NCI-H1694 (cell line): ENCODE data around the gene ESD.
"Not testable (repeated sequence)": the region's sequence is repeated elsewhere in the genome, so short reads cannot be mapped to it uniquely, and the experiment has no call there.

Experiments used
- DNase-seq: peaks from one replicate; lab custom pipeline; 2025; lab: John Stamatoyannopoulos, UW

ESD gene, protein sequence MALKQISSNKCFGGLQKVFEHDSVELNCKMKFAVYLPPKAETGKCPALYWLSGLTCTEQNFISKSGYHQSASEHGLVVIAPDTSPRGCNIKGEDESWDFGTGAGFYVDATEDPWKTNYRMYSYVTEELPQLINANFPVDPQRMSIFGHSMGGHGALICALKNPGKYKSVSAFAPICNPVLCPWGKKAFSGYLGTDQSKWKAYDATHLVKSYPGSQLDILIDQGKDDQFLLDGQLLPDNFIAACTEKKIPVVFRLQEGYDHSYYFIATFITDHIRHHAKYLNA

DNA sequence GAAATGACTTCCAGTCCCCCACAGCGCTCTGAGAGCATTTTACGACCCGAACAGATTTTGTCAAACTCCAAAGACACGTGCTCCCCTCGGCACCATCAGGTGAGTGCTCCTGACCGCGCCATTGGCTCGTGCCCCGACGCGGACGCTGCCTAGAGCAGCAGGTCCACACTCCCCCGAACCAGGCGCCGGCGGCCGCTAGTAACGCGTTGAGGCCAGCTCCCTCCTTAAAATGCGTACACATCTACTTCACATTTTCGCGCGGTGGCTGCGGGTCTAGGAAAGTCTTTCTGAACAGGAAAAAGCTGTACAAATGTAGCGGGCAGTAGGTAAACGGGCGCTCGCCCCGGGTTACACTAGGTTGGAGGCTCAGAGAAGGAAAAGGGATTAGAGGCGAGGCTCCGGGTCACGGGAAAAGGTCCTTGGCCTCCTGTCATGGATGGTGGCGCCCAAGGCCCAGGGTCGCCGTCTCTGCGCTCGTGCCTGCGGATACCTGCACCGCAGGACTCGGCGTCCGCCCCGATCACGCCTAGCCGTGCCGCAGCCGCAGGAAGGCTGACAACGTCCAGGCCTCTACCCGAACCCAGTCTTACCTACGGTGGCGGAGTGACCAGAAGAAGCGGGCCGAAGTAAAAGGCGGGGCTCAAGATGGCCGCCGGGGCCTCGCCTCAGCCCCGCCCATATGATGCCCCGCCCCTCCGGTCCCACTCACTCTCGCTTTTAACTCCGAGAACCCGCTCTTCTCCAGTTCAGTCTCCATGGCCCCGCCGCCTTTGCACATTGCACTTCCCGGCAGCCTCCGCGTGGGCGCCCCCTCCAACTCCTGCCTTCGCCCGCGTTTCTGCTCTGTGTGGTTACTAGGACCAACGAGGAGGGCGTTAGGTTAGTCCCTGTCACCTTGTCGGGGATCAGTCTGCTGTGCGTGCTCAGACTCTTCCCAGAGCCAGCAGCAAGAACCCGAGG is at the start of gene ESD:
Gene ESD (minus strand): TSS at position 647 of the 960 bp plus-strand sequence. CDS start 5,748 bp downstream, outside the sequence.
- DNase-seq = peak; percentile 58

DNA sequence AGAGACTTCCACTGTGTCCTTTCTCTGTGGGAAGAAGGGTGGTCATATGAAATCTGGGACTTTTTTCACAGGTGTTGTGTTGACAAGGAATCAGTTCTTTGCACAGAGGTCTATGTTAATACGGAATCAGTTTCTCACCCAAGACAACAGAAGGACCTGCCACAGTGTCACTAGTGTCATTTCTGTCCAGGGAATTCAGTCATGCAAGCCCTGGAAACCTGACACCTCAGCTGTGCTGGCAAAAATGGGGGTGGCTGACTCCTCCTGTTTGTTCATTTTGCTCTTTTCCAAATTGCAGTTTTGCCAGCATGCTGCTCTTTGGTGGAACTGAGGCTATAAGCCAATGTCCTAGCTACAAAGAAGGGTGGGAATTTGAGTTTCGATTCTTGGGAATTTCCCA is 49.8 kb upstream of the ESD start:
- no peak for DNase-seq

DNA sequence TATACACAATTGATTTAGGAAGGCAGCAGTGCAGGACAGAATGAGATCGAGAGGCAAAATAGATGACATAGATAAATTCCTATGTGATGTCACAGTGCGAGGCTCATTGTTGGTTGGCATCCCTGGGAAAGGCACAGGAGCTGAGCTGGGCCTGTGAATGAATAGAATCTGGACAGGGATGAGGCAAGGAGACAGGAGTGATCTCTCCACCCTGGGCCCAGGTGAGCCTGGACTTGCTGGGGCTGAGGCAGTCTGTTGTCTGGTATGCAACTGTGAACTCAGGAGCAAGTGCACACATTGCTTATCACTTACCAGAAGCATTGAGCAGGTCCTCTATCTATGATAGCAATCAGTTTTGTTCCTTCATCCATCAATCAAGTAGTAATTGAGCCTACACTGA is 48.2 kb upstream of the ESD start:
- no peak for DNase-seq

DNA sequence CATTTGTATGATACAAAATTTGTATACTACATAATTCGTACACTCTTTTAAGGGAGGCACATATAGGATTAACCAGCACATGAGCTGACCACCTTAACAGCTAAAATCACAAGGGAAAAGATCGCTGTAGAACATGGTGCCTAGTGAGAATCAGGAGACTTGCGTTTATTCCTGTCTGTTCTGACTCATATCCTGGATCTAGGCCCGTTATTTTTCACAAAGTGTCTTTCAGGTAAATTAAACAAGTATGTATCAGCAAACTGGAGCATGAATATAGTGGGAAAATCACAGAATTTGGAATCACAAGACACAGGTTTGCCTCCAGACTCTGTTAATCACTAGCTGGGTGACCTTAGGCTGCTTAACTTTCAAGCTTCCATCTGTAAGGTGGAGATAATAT is 47.5 kb upstream of the ESD start:
- no peak for DNase-seq

DNA sequence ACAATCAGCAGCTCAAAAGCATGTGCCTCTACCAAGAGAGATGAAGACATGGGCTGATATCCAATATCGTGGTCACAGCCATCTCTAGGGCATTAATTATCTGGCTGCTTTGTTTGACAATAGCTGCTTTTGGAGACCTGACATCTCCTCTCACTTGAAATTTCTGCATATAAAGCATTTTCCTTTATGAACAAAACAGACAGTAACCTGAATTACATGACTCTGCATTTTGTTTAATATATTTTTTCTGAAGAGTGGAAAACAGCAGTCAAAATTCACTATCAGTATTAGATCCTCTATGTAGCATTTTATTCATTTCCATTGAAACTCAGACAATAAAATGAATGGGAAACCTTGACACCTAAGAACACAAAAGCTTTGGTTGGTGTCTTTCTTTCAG is 42.4 kb upstream of the ESD start:
- DNase-seq = no peak

DNA sequence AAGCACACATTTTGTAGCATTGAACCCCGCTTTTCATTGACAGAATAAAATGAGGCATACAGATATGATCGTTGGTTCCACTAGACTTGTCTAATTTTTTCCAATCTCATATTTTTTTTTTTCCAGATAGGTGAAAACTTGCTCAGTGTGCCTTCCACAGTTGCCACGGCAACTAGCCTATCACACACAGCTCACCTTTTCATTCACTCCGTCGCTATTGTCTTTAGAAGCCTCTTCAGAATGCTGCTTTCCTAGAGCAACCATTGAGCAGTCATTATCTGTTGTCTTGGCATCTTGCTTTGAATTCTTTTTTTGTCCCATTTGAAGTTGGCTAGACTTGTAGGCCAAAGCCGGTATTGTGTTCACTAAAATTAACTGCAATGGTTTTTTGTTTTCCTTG is 37.7 kb upstream of the ESD start:
- no peak for DNase-seq

DNA sequence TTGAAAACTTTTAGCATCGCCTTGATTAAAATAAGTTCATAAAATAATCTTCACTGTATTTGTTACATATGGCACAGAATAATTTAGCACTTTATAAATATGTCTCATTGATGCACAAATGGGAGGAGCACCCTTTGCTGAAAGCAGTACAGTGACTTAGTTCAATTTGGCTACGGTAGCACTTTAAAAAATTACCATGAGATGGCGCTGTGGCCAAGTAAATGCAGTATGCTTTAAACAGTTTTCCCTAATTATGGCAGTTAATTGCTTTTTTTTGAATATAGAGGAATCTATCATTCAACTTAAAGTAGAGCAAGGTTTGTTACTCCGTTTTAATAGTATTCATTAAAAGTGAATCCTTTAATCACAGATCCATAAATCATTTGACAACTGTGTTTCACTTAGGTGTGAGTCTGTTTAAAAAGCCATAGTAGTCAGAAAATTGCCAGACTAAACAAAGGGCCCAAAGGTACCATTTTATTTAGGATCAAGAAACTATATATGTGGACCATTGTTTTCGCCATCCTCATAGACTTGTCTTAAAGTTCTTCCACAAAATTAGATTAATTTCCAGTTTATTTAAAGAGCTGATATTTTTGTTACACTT is 34.7 kb upstream of the ESD start:
- peak; percentile 54 for DNase-seq

DNA sequence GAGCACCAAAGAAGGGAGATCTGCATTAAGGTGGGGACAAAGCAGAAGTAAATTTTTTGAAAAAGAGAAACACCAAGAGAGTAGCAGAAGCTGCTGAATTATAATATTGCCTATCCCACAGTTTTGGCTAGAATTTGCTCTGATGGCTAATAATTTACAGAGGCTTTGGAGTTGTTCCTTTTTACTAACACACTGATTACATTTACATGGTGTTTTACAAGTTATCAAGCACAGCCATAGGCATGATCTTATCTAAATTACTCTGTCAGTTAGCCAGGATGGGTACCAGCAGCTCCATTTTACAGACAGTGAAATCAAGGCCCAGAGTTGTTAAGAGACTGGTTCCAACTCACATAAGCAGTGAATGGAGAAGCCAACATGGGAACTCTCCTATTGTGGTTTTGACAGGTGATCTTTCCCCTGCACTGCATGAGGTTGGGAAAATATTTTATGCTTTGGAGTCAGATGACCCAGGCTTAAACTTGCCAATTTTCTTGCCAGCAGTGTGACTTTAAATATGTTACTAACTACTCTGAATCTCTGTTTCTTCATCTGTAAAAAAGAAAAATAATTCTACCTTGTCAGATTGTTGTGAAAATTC is 33.5 kb upstream of the ESD start:
- no peak for DNase-seq

DNA sequence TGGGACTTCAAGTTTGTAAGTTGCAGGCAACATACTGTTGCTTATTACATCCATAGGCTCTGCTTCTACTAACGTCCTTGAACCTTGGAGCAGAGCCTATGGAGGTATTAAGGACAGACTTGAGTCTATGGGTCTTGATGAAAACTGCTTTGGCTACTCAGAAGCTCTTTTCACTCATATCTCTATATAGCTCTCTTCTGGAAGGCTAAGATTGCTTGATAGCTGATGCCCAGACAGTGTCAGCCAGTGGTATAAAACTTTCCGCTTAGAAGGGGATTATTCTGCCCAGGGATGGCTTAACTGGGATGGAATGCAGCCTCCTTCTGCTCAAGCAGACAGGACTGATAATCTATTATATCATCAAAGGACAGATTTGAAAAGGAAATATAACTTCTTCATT is 25.6 kb upstream of the ESD start:
- no peak for DNase-seq

DNA sequence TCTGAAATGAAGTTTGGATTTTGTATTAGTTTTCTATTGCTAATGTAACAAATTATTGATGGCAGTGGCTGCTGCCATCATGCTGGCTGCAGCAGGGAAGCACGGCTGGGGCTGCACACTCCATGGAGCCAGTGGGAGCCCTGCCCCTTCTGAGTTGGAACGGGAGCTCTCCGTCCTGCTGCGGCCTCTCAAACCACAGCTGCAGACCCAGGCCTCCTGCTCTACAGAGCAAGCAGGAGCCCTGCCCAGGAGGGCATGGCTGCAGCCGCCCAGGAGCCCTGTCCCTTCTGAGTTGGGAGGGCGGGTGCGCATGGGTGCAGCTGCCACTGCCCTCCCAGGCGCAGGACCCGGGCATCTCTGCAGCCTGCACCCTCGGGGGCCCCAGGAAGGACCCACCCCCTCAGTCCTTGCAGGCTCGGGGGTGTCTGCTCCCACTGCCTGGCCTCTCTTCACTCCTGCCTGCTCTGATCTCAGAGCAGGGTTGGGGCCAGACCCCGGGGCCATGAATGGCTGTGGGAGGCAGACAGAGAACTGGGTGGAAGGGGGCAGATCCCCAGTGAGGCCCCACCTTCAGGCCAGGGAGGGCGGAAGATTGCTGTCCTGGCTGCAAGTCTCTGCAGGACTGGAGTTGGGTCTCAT is 21.0 kb upstream of the ESD start:
- DNase-seq = no peak

DNA sequence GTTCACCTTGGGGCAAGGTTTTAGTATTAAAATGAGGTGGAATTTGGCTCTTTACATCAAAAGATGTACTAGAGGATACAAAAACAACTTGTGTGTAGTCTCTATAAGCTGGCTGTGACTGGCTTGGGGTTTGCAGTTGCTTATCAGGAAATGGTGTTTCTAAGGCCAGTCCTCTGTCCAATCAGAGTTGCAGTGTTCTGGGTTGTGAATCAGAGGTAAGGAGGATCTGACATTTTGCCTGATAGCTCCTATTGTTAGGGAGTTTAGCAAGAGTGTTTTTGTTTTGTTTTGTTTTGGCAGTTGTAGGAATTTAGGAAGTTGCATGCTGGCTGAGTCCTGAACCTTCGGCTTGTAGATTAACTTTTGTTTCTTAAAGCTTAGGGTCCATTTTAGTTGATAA is 20.1 kb upstream of the ESD start:
- DNase-seq = no peak

DNA sequence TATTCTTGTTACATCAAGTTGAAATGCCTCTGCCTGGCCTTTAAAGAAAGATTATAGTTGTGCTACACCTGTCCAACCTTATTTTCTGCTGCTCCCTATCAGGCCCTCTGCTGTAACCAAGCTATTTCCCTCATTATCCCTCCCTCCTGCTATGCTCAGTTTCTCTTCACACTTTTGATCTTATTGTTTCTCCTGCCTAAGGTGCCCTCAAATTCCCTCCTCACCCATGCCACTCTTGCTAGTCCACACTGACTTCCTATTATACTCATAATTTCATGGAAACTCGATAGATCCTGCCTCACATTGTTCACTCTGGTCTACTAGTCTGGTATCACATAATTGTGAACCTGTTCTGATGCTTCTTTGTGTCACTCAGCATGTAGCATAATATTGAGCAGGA is 19.4 kb upstream of the ESD start:
- DNase-seq = no peak

DNA sequence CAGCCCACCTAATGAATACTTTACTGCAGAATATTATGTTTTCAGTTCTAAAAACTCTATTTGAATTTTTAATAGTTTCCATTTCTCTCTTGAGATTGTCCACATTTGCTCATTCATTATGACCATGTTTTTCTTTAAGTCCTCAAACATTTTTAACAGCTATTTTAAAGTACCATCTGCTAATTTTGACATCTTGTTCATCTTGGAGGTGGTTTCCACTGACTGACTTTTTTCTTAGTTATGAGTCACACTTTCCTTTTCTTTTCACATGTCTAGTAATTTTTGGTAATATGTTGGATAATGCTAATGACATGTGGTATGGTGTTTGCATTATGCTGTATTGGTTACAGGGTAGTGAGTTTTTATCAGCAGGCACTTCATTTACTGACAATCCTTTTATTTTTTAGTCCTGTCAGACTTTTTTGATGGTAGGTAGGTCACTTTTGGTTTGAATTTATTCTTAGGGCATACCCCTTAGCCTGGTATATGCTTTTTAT is 15.4 kb upstream of the ESD start:
- DNase-seq = no peak

DNA sequence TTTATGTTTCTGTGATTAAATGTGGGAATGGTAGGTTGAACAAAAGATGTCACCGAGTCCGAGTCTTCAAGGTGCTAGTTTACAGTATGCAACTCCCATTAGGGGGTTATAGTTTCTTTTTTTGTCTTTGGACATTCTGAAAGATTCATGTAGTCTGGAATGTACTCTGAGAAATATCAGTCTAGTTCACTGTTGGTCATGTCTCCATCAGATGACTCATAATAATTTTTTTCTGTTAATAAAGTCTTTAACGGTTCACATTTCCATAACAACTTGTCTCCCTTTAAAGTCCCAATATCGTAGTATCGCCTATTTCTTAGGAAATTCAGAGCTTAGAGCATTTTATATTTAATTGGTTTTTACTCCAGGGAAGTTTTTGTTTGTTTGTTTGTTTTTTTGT is 13.5 kb upstream of the ESD start:
- no peak for DNase-seq

DNA sequence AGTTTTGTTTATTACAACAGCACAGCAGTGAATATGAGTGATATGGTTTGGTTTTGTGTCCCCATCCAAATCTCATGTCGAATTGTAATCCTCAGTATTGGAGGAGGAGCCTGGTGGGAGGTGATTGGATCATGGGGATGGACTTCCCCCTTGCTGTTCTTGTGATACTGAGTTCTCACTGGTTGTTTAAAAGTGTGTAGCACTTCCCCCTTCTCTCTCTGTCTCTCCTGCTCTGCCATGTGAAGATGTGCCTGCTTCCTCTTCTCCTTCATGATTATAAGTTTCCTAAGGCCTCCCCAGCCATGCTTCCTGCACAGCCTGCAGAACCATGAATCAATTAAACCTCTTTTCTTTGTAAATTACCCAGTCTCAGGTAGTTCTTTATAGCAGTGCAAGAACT is 8.0 kb upstream of the ESD start:
- not testable (repeated sequence) for DNase-seq

DNA sequence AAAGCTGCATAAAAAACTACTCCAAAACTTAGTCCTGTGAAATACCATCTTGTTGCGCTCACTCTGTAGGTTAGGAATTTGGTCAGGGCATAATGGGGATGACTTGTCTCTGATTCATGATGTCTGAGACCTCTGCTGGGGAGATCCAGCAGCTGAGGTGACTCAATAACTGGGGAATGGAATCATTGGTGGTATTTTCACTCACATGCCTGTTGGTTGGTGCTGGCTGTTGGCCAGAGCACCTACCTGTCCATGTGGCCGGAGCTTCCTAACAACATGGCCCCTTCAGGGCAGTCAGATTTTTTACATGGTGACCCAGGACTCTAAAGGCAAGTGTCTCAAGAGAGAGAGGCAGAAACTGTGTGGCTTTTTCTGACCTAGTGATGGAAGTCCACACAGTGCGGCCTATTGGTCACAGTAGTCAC is 7.4 kb upstream of the ESD start:
- DNase-seq = no peak

DNA sequence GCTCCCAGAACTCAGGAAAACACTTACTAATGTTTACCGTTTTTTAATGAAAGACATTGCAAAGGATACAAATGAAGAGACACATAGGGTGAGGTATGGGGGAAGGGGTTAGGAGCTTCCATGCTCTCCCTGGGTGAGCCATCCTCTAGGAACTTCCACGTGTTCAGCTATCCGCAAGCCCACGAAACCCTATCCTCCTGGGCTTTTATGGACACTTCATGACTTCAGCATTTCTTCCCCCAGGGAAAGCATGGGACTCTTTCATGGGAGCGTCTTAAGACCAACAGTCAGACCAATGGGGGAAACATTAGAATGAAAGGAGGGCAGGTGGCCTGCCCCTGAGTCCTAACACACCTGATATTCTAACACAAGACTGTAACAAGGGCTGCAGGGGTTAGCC is 6.6 kb upstream of the ESD start:
- no peak for DNase-seq

DNA sequence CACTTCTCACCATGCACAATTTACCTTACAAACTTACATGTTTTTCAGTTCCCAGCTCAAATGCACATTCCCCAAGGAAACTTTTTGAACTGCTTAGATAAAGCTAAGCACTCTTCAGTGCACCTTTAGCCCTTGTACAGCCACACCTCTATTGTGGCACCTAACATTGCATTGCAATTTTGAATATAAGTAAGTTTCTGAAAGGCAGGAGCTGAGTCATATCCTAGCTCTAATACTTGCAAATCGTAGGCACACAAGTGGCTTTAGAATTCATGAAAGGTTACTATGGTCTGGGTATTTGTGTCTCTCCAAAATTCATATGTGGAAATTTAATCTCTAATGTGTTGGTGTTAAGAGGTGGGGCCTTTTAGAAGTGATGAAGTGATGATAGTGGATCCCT is 4.9 kb upstream of the ESD start:
- no peak for DNase-seq

DNA sequence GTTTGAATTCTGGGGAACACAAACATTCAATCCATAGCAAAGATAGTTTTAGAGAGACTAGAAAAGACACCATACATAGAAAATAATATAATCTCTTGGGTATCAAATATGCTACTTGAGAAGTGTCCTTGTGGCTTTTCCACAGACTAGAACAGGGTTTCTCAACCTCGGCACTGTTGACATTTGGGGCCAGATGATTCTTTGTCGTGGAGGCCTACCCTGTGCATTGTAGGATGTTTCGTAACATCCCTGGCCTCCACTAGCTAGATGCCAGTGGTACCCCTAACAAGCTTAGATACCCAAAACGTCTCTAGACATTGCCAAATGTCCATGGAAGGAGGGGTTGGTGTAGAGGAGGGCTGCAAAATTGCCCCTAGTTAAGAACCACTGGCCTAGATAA is 2.2 kb upstream of the ESD start:
- no peak for DNase-seq

DNA sequence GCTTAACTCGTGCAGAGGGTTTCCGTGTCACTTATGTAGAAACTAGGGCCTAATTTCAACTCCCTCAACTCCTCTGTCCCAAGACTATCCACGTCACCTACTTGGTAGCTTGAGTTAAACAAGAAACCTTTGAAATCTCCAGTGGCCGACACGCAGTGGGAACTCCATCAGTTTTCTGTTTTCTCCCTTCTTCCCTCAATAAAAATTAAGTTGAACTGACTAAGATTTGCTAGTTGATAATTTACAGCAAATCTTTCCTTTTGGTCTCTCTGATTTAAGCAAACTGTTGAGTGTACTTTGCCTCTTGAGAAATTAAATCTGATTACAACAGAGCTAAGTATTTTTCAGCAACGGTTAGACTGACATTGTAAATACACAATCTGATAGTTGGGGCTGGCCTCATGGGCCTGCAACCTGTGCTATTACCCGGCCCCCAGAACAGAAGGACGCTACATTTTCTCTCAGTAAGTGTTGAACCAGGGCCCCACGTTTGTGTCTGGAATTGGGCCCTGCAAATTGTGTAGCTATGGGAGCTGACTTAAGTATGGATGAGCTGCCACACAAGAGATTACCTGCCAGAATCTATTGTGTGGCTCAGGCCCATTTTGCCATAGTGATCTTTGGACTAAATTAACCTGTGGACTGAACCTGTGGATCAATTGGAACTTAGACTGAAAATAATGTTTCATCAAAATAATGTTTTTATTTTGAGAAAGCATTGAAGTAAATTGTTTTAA is 708 bp upstream of the ESD start:
- DNase-seq = no peak

DNA sequence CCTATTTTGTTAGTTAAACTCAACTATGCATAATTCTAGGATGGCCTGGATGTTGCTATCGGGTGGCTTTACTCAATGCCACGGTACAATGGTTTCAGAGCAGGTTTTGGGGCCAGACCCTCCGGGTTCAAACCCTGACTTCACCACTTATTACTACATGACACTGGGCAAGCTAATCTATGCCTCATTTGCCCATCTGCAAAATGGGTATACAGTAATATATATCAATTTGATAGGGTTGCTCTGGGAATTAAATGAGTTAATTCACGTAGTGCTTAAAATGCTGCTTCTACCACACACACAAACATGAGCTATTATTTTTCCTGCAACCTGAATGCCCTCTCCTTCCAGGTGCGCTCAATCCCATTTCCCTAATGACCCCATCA is 839 bp downstream of the ESD start:
- no peak for DNase-seq
